Esophagus (tissue), 2 donors: ENCODE results near the gene PFAS. TPM values are rescaled to one million over a fixed set of nuclear protein-coding genes. Genes with fewer than 3 reads are reported as not detected.
A peak's percentile ranks its signal among the peaks of the same experiment; 100 is the strongest.

ENCODE experiments used
- H3K27ac ChIP-seq, 2 donors: one replicate each; pipeline ENCODE4 v1.5.1; 2013; ENCODE audit warnings: low read depth in 2 of 2, mild to moderate bottlenecking in 2 of 2, inconsistent platforms in 1 of 2, low read length in 1 of 2, moderate library complexity in 1 of 2
- H3K27me3 ChIP-seq, 2 donors: one replicate each; pipeline ENCODE4 v1.6.1; 2013; ENCODE audit warnings: low read length in 2 of 2, control low read depth in 1 of 2, mild to moderate bottlenecking in 1 of 2; ENCODE audit not compliant: insufficient read depth in 2 of 2, control insufficient read depth in 1 of 2
- H3K36me3 ChIP-seq, 2 donors: one replicate each; pipeline ENCODE4 v1.6.1; 2013; ENCODE audit warnings: low read length in 1 of 2; ENCODE audit not compliant: control insufficient read depth in 2 of 2, insufficient read depth in 2 of 2
- H3K4me1 ChIP-seq, 2 donors: one replicate each; pipeline ENCODE4 v1.6.1; 2013; ENCODE audit warnings: low read length in 1 of 2; ENCODE audit not compliant: control insufficient read depth in 2 of 2, insufficient read depth in 2 of 2
- H3K4me3 ChIP-seq, 2 donors: one replicate each; pipeline ENCODE4 v1.5.1; 2013; ENCODE audit warnings: low read length in 2 of 2, mild to moderate bottlenecking in 2 of 2, low read depth in 1 of 2, moderate library complexity in 1 of 2
- H3K9me3 ChIP-seq, 2 donors: one replicate each; pipeline ENCODE4 v1.6.1; 2013; ENCODE audit warnings: mild to moderate bottlenecking in 2 of 2, low read depth in 1 of 2, low read length in 1 of 2, moderate library complexity in 1 of 2; ENCODE audit not compliant: control insufficient read depth in 2 of 2, insufficient read depth in 1 of 2
- WGBS, 2 donors: extraction: QIAGEN DNeasy Blood & Tissue Kit; methylation state at CpG; one replicate each; pipeline ENCODE4 v1.1.7; 2013; 5-methylcytosine and 5-hydroxymethylcytosine counted together
- polyA plus RNA-seq, 2 donors: library from polyadenylated mRNA; stranded (reverse); fragments of 200-250 nt; gene quantifications; one replicate each; pipeline ENCODE4 v1.2.3, GENCODE V29; 2013
- donor health status: healthy with polysubstance abuse.
- donor health status: Bipolar disorder and iron deficiency.

The PFAS gene
- polyA plus RNA-seq, 2 donors, result 8.1 to 16.2 TPM

- peaks cover 0 to 21% of the 10 kb centered on the region in 2 donors for H3K4me1 ChIP-seq
- H3K9me3 ChIP-seq, result no peaks in the 10 kb centered on the region
- H3K36me3 ChIP-seq, result no peaks in the 10 kb centered on the region
- 78 to 84% methylated on average over 5 of the region's 5 CpGs for WGBS, 2 donors
- no peak overlapping the region for H3K4me3 ChIP-seq
- no peaks in the 10 kb centered on the region for H3K27me3 ChIP-seq
- H3K27ac ChIP-seq, result no peak overlapping the region
Observed at GRCh38 chr17:8292639-8293395, 43.7 kb downstream of the PFAS start.

- Histone ChIP-seq H3K4me3 (no peak overlapping the region), H3K27me3 (no peaks in the 10 kb centered on the region)
- WGBS, 2 donors, result 91 to 96% methylated on average over 9 of the region's 9 CpGs
Observed at GRCh38 chr17:8294361-8294760, 45.3 kb downstream of the PFAS start.

DNA sequence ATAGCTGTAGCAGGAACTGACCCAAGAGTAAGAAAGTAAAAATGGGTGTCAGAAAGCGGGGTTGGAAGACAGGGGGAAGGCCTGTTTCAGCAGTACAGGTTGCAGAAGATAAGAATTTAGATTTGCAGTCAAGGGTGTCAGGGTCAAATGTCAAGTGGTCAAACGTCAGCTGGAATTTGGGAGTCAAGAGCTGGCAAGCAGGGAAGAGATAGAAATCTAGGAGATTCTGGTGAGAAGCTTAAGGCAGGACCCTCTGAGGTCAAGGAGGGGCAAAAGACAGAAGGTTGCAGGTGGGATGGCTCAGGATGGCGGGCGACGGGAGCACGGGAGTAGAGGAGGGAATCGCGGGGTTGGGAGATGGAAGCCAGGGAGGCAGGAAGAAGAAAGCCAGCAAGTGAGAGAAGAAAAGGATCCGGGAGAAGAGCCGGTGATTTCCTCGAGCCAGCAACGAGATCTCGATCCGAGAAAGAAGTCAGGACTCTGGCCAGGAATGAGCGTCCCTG lies 45.8 kb downstream of the PFAS start:
- Histone ChIP-seq H3K36me3 (no peaks in the 10 kb centered on the region), H3K4me1 (peaks cover 0 to 9% of the 10 kb centered on the region in 2 donors), H3K9me3 (no peaks in the 10 kb centered on the region), H3K27ac (peak overlapping the region; percentile 93 to 96), H3K27me3 (no peaks in the 10 kb centered on the region), H3K4me3 (peak overlapping the region; percentile 57 to 69)
- WGBS, 2 donors, result 7 to 8% methylated on average over 14 to 15 of the region's 15 CpGs

More at GRCh38 chr17:8294361-8294760, 45.3 kb downstream of the PFAS start:
- Histone ChIP-seq H3K9me3 (no peaks in the 10 kb centered on the region), H3K4me1 (peaks cover 0 to 9% of the 10 kb centered on the region in 2 donors), H3K27ac (no peak overlapping the region), H3K36me3 (no peaks in the 10 kb centered on the region)

DNA sequence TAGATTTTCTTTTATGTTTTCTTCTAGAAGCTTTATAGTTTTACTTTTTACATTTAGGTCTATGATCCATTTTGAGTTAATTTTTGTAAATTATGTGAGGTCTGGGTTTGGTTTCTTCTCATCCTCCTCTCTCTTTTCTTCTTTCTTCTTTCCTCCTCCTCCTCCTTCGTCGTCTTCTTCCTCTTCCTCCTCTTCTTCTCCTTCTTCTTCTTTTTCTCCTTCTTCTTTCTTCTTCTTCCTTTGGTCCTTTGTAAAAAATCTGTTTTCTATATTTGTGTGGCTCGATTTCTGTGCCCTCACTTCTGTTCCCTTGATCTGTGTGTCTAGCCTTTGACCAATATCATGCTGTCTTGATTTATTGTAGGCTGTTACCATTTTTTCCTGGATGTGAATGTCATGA lies 51.1 kb downstream of the PFAS start:
- no peaks in the 10 kb centered on the region for H3K36me3 ChIP-seq
- H3K4me3 ChIP-seq, result no peak overlapping the region
- no peaks in the 10 kb centered on the region for H3K27me3 ChIP-seq
- no peak overlapping the region for H3K27ac ChIP-seq
- no peaks in the 10 kb centered on the region for H3K9me3 ChIP-seq
- 60 to 61% methylated on average over 3 of the region's 3 CpGs for WGBS, 2 donors
- no peaks in the 10 kb centered on the region for H3K4me1 ChIP-seq

- Histone ChIP-seq H3K4me1 (no peaks in the 10 kb centered on the region), H3K4me3 (no peak overlapping the region), H3K36me3 (no peaks in the 10 kb centered on the region), H3K27ac (no peak overlapping the region), H3K27me3 (no peaks in the 10 kb centered on the region), H3K9me3 (no peaks in the 10 kb centered on the region)
- WGBS, 2 donors, result 11% methylated on average over 8 of the region's 8 CpGs
Observed at GRCh38 chr17:8300627-8301242, 51.6 kb downstream of the PFAS start.

DNA sequence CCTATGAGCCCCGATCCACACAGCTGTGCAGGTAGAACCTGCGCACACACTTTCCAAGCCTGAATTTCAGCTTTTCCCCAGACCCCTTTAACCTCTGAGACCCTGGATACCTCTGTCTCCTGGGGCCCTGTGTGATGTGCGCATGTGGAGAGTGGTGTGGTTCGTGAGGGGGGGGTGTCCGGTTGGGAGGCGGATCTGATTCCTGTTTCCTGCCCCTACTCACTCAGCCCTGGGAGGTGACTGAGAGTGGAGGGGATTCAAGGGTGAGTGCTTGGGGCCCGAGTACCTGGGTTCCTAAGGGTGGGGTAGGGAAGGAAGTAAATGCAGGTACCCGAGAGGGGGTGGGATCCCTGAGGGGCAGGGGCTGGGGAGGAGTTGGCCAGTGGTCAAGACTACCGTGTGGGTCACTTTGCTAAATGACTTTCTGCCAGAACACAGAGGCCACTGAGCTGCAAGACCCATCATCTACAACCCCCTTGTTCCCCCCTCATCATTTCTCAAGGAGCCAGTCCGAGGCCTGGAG lies 61.6 kb downstream of the PFAS start:
- Histone ChIP-seq H3K36me3 (no peaks in the 10 kb centered on the region), H3K27ac (peak overlapping the region; percentile 27 to 31), H3K9me3 (no peaks in the 10 kb centered on the region), H3K27me3 (peaks cover 0 to 7% of the 10 kb centered on the region in 2 donors), H3K4me1 (peaks cover 2 to 8% of the 10 kb centered on the region in 2 donors), H3K4me3 (peak overlapping the region in 1 of 2 donors; percentile 17)
- 52 to 59% methylated on average over 10 of the region's 10 CpGs for WGBS, 2 donors

- H3K27ac ChIP-seq, result peak overlapping the region; percentile 27 to 31
- H3K4me3 ChIP-seq, result peak overlapping the region in 1 of 2 donors; percentile 14
- no peaks in the 10 kb centered on the region for H3K9me3 ChIP-seq
- peaks cover 2 to 9% of the 10 kb centered on the region in 2 donors for H3K4me1 ChIP-seq
- peaks cover 0 to 10% of the 10 kb centered on the region in 2 donors for H3K27me3 ChIP-seq
- 77 to 81% methylated on average over 25 of the region's 25 CpGs for WGBS, 2 donors
- no peaks in the 10 kb centered on the region for H3K36me3 ChIP-seq
Observed at GRCh38 chr17:8311131-8311790, 62.2 kb downstream of the PFAS start.

DNA sequence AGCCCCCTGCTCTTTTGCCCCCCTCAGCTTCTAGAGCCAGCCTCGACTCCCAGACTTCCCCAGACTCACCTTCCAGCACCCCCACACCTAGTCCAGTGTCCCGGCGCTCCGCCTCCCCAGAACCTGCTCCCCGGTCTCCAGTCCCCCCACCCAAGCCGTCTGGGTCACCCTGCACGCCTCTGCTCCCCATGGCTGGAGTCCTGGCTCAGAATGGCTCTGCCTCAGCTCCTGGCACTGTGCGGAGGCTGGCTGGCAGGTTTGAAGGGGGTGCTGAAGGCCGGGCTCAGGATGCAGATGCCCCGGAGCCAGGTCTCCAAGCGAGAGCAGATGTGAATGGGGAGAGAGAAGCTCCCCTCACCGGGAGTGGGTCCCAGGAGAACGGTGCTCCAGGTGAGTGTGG lies 63.2 kb downstream of the PFAS start:
- Histone ChIP-seq H3K4me3 (no peak overlapping the region), H3K4me1 (peaks cover 2 to 9% of the 10 kb centered on the region in 2 donors), H3K27me3 (peaks cover 0 to 10% of the 10 kb centered on the region in 2 donors), H3K27ac (no peak overlapping the region), H3K9me3 (no peaks in the 10 kb centered on the region), H3K36me3 (no peaks in the 10 kb centered on the region)
- 68% methylated on average over 12 to 13 of the region's 13 CpGs for WGBS, 2 donors
